Measurements from ENCODE around the gene AAMDC. TPM values are rescaled to one million over a fixed set of nuclear protein-coding genes. Genes with fewer than 3 reads are reported as not detected.
"Not testable (repeated sequence)": the region's sequence is repeated elsewhere in the genome, so short reads cannot be mapped to it uniquely, and the experiment has no call there.

Gene AAMDC
- total and polyA plus RNA-seq, 2 donors (not counting 1 experiment from before 2014, with no cell fraction given) = 39.6 to 98.4 TPM

GRCh38 chr11:77890619-77891056 lies 69.7 kb downstream of the AAMDC start:
- not testable (repeated sequence) for H3K27ac ChIP-seq (ENCODE audit: insufficient read depth, low read length); H3K9ac ChIP-seq (ENCODE audit: insufficient read depth, low read length)
- DNase-seq (ENCODE audit: low read depth in 2 of 2) = peak; percentile 50 to 66

GRCh38 chr11:77891256-77891655 lies 70.3 kb downstream of the AAMDC start:
- H3K4me1 ChIP-seq (ENCODE audit: control insufficient read depth, extremely low read depth, insufficient read depth, low read length); H3K36me3 ChIP-seq (ENCODE audit: control insufficient read depth, insufficient read depth, low read length); H4K20me1 ChIP-seq (ENCODE audit: control insufficient read depth, extremely low read depth, insufficient read depth, low read length); H3K4me3 ChIP-seq (replicated peaks in 1 of 4; ENCODE audit: control extremely low read depth in 1 of 4, insufficient read depth in 1 of 4, low read depth in 3 of 4, low read length in 4 of 4); H3K4me2 ChIP-seq (ENCODE audit: extremely low read depth, insufficient read depth, low read length); H3K27me3 ChIP-seq (ENCODE audit: control insufficient read depth, insufficient read depth, low read length); H3K27ac ChIP-seq (ENCODE audit: insufficient read depth, low read length); H3K9ac ChIP-seq (ENCODE audit: insufficient read depth, low read length); H3K9me3 ChIP-seq (ENCODE audit: control insufficient read depth, insufficient read depth, low read depth, low read length); H3K79me2 ChIP-seq (ENCODE audit: control insufficient read depth, insufficient read depth, low read length); H2AFZ ChIP-seq (ENCODE audit: low read length): not testable (repeated sequence)
- peak; percentile 9 to 69 for DNase-seq (ENCODE audit: low read depth in 2 of 2)

More at GRCh38 chr11:77890619-77891056, 69.7 kb downstream of the AAMDC start:
- not testable (repeated sequence) for H2AFZ ChIP-seq (ENCODE audit: low read length); H3K4me1 ChIP-seq (ENCODE audit: control insufficient read depth, extremely low read depth, insufficient read depth, low read length); H3K79me2 ChIP-seq (ENCODE audit: control insufficient read depth, insufficient read depth, low read length); H4K20me1 ChIP-seq (ENCODE audit: control insufficient read depth, extremely low read depth, insufficient read depth, low read length); H3K4me3 ChIP-seq (replicated peaks in 1 of 4; ENCODE audit: control extremely low read depth in 1 of 4, insufficient read depth in 1 of 4, low read depth in 3 of 4, low read length in 4 of 4); H3K27me3 ChIP-seq (ENCODE audit: control insufficient read depth, insufficient read depth, low read length); H3K36me3 ChIP-seq (ENCODE audit: control insufficient read depth, insufficient read depth, low read length); H3K9me3 ChIP-seq (ENCODE audit: control insufficient read depth, insufficient read depth, low read depth, low read length); H3K4me2 ChIP-seq (ENCODE audit: extremely low read depth, insufficient read depth, low read length)

GRCh38 chr11:77891703-77892102 lies 70.8 kb downstream of the AAMDC start:
- not testable (repeated sequence) for H4K20me1 ChIP-seq (ENCODE audit: control insufficient read depth, extremely low read depth, insufficient read depth, low read length); H2AFZ ChIP-seq (ENCODE audit: low read length); H3K4me2 ChIP-seq (ENCODE audit: extremely low read depth, insufficient read depth, low read length); H3K36me3 ChIP-seq (ENCODE audit: control insufficient read depth, insufficient read depth, low read length); H3K4me3 ChIP-seq (replicated peaks in 1 of 4; ENCODE audit: control extremely low read depth in 1 of 4, insufficient read depth in 1 of 4, low read depth in 3 of 4, low read length in 4 of 4); H3K4me1 ChIP-seq (ENCODE audit: control insufficient read depth, extremely low read depth, insufficient read depth, low read length); DNase-seq (ENCODE audit: low read depth in 2 of 2); H3K27me3 ChIP-seq (ENCODE audit: control insufficient read depth, insufficient read depth, low read length); H3K9ac ChIP-seq (ENCODE audit: insufficient read depth, low read length); H3K27ac ChIP-seq (ENCODE audit: insufficient read depth, low read length); H3K79me2 ChIP-seq (ENCODE audit: control insufficient read depth, insufficient read depth, low read length); H3K9me3 ChIP-seq (ENCODE audit: control insufficient read depth, insufficient read depth, low read depth, low read length)

GRCh38 chr11:77894949-77895348 lies 74.0 kb downstream of the AAMDC start:
- DNase-seq (ENCODE audit: low read depth in 2 of 2); H2AFZ ChIP-seq (ENCODE audit: low read length); H4K20me1 ChIP-seq (ENCODE audit: control insufficient read depth, extremely low read depth, insufficient read depth, low read length); H3K36me3 ChIP-seq (ENCODE audit: control insufficient read depth, insufficient read depth, low read length); H3K4me3 ChIP-seq (replicated peaks in 1 of 4; ENCODE audit: control extremely low read depth in 1 of 4, insufficient read depth in 1 of 4, low read depth in 3 of 4, low read length in 4 of 4); H3K4me2 ChIP-seq (ENCODE audit: extremely low read depth, insufficient read depth, low read length); H3K9ac ChIP-seq (ENCODE audit: insufficient read depth, low read length); H3K27me3 ChIP-seq (ENCODE audit: control insufficient read depth, insufficient read depth, low read length); H3K27ac ChIP-seq (ENCODE audit: insufficient read depth, low read length); H3K9me3 ChIP-seq (ENCODE audit: control insufficient read depth, insufficient read depth, low read depth, low read length); H3K79me2 ChIP-seq (ENCODE audit: control insufficient read depth, insufficient read depth, low read length); H3K4me1 ChIP-seq (ENCODE audit: control insufficient read depth, extremely low read depth, insufficient read depth, low read length): not testable (repeated sequence)

- Histone ChIP-seq H3K4me1 (ENCODE audit: control insufficient read depth, extremely low read depth, insufficient read depth, low read length) (peaks cover under 1% of the 10 kb centered on the region), H3K4me3 (replicated peaks in 1 of 4; ENCODE audit: control extremely low read depth in 1 of 4, insufficient read depth in 1 of 4, low read depth in 3 of 4, low read length in 4 of 4) (no peak overlapping the region), H4K20me1 (ENCODE audit: control insufficient read depth, extremely low read depth, insufficient read depth, low read length) (no peaks in the 10 kb centered on the region), H3K27ac (ENCODE audit: insufficient read depth, low read length) (no peak overlapping the region), H3K27me3 (ENCODE audit: control insufficient read depth, insufficient read depth, low read length) (no peaks in the 10 kb centered on the region), H3K36me3 (ENCODE audit: control insufficient read depth, insufficient read depth, low read length) (no peaks in the 10 kb centered on the region), H3K9ac (ENCODE audit: insufficient read depth, low read length) (no peak overlapping the region), H2AFZ (ENCODE audit: low read length) (no peak overlapping the region), H3K9me3 (ENCODE audit: control insufficient read depth, insufficient read depth, low read depth, low read length) (no peaks in the 10 kb centered on the region), H3K4me2 (ENCODE audit: extremely low read depth, insufficient read depth, low read length) (no peak overlapping the region), H3K79me2 (ENCODE audit: control insufficient read depth, insufficient read depth, low read length) (no peaks in the 10 kb centered on the region)
- DNase-seq (ENCODE audit: low read depth in 2 of 2) = no peak
- no peak for TF ChIP-seq EZH2 (IDR thresholded peaks at IDR 0.05; ENCODE audit: low read length, missing control alignments)
- TF ChIP-seq CTCF (conservative IDR thresholded peaks at IDR 0.05 in 1 of 2, IDR thresholded peaks at IDR 0.05 in 1 of 2; ENCODE audit: low read depth in 1 of 2, low read length in 2 of 2) = no peak
Measured at GRCh38 chr11:77908835-77909234, 87.9 kb downstream of the AAMDC start.

Measured in fibroblast of lung (primary cell).